ENCODE data around the gene VKORC1L1.
"Not testable (repeated sequence)": the region's sequence is repeated elsewhere in the genome, so short reads cannot be mapped to it uniquely, and the experiment has no call there.

VKORC1L1 gene

GRCh38 chr7:65889722-65890121 is 16.8 kb downstream of the VKORC1L1 start:
- not testable (repeated sequence) for H3K9me3 ChIP-seq (ENCODE audit: control insufficient read depth, low read length); H3K4me1 ChIP-seq (ENCODE audit: control insufficient read depth, insufficient read depth, low read length); H3K9ac ChIP-seq (ENCODE audit: low read length); H3K4me3 ChIP-seq (ENCODE audit: low read length); H3K36me3 ChIP-seq (ENCODE audit: control insufficient read depth, insufficient read depth, low read length); H3K27me3 ChIP-seq (ENCODE audit: control insufficient read depth, insufficient read depth, low read length)

DNA sequence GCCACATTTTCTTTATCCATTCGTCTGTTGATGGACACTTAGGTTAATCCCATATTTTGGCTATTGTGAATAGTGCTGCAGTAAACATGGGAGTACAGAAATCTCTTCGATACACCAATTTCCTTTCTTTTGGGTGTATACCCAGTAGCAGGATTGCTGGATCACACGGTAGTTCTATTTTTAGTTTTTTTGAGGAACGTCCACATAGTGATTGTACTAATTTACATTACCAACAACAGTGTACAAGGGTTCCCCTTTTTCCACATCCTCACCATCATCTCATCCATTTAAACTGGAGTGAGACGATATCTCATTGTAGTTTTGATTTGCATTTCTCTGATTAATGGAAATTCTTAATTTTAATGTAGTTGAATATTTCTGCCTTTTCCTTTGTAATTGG is 19.3 kb downstream of the VKORC1L1 start:
- no peaks in the 10 kb centered on the region for H3K4me1 ChIP-seq (ENCODE audit: control insufficient read depth, insufficient read depth, low read length)
- no peaks in the 10 kb centered on the region for H3K9me3 ChIP-seq (ENCODE audit: control insufficient read depth, low read length)
- H3K27me3 ChIP-seq (ENCODE audit: control insufficient read depth, insufficient read depth, low read length): no peaks in the 10 kb centered on the region
- no peaks in the 10 kb centered on the region for H3K36me3 ChIP-seq (ENCODE audit: control insufficient read depth, insufficient read depth, low read length)
- H3K9ac ChIP-seq (ENCODE audit: low read length): no peak overlapping the region
- no peak overlapping the region for H3K4me3 ChIP-seq (ENCODE audit: low read length)

DNA sequence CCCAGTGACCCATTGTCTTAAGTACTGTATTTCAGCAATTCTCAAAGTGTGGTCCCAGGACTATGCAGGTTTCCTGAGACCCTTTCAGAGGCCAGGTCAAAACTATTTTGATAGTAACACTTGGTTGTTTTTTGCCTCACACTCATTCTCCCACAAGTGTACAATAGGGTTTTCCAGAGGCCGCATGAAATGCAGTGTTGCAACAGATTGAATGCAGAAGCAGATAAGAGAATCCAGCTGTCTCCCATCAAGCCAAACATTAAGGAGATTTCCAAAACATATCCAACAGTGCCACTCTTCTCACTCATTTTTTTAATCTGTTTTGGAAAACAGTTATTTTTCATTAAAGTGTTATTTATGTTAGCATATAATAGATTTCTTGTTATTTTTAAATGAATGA is 20.0 kb downstream of the VKORC1L1 start:
- H3K9me3 ChIP-seq (ENCODE audit: control insufficient read depth, low read length): no peaks in the 10 kb centered on the region
- no peak overlapping the region for H3K4me3 ChIP-seq (ENCODE audit: low read length)
- no peaks in the 10 kb centered on the region for H3K27me3 ChIP-seq (ENCODE audit: control insufficient read depth, insufficient read depth, low read length)
- no peaks in the 10 kb centered on the region for H3K4me1 ChIP-seq (ENCODE audit: control insufficient read depth, insufficient read depth, low read length)
- H3K36me3 ChIP-seq (ENCODE audit: control insufficient read depth, insufficient read depth, low read length): no peaks in the 10 kb centered on the region
- no peak overlapping the region for H3K9ac ChIP-seq (ENCODE audit: low read length)

GRCh38 chr7:65896279-65896870 is 23.5 kb downstream of the VKORC1L1 start:
- Histone ChIP-seq H3K9me3 (ENCODE audit: control insufficient read depth, low read length) (no peaks in the 10 kb centered on the region), H3K4me1 (ENCODE audit: control insufficient read depth, insufficient read depth, low read length) (no peaks in the 10 kb centered on the region), H3K27me3 (ENCODE audit: control insufficient read depth, insufficient read depth, low read length) (no peaks in the 10 kb centered on the region), H3K9ac (ENCODE audit: low read length) (no peak overlapping the region), H3K36me3 (ENCODE audit: control insufficient read depth, insufficient read depth, low read length) (no peaks in the 10 kb centered on the region), H3K4me3 (ENCODE audit: low read length) (no peak overlapping the region)

GRCh38 chr7:65897289-65897688 is 24.4 kb downstream of the VKORC1L1 start:
- not testable (repeated sequence) for H3K27me3 ChIP-seq (ENCODE audit: control insufficient read depth, insufficient read depth, low read length); H3K36me3 ChIP-seq (ENCODE audit: control insufficient read depth, insufficient read depth, low read length)

GRCh38 chr7:65898677-65899447 is 26.0 kb downstream of the VKORC1L1 start:
- not testable (repeated sequence) for H3K9me3 ChIP-seq (ENCODE audit: control insufficient read depth, low read length); H3K4me3 ChIP-seq (ENCODE audit: low read length); H3K36me3 ChIP-seq (ENCODE audit: control insufficient read depth, insufficient read depth, low read length); H3K27me3 ChIP-seq (ENCODE audit: control insufficient read depth, insufficient read depth, low read length); H3K4me1 ChIP-seq (ENCODE audit: control insufficient read depth, insufficient read depth, low read length); H3K9ac ChIP-seq (ENCODE audit: low read length)

More at GRCh38 chr7:65897289-65897688, 24.4 kb downstream of the VKORC1L1 start:
- H3K9ac ChIP-seq (ENCODE audit: low read length); H3K4me3 ChIP-seq (ENCODE audit: low read length); H3K9me3 ChIP-seq (ENCODE audit: control insufficient read depth, low read length); H3K4me1 ChIP-seq (ENCODE audit: control insufficient read depth, insufficient read depth, low read length): not testable (repeated sequence)

DNA sequence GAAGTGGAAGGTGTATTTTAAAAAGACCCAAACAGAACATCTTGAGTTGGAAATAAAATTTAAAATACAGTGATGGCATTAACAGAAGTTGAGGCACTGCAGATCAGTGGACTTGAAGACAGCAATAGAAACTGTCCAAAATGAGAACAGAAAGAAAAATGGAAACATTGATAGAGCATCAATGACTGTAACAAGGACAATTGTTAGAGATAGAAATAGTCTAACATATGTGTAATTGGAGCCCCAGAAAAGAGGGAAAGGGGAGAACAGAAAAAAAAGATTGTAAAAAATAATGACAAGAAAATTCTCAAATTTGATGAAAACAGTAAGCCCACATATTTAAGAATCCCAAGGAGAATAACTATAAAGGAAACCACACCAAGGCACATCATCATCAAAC is 29.4 kb downstream of the VKORC1L1 start:
- Histone ChIP-seq H3K4me3 (ENCODE audit: low read length) (no peak overlapping the region), H3K27me3 (ENCODE audit: control insufficient read depth, insufficient read depth, low read length) (no peaks in the 10 kb centered on the region), H3K4me1 (ENCODE audit: control insufficient read depth, insufficient read depth, low read length) (peaks cover under 1% of the 10 kb centered on the region), H3K9ac (ENCODE audit: low read length) (no peak overlapping the region), H3K9me3 (ENCODE audit: control insufficient read depth, low read length) (no peaks in the 10 kb centered on the region), H3K36me3 (ENCODE audit: control insufficient read depth, insufficient read depth, low read length) (no peaks in the 10 kb centered on the region)

GRCh38 chr7:65907501-65908198 is 34.8 kb downstream of the VKORC1L1 start:
- H3K9me3 ChIP-seq (ENCODE audit: control insufficient read depth, low read length): no peaks in the 10 kb centered on the region
- peaks cover 9% of the 10 kb centered on the region for H3K4me1 ChIP-seq (ENCODE audit: control insufficient read depth, insufficient read depth, low read length)
- no peak overlapping the region for H3K4me3 ChIP-seq (ENCODE audit: low read length)
- no peaks in the 10 kb centered on the region for H3K36me3 ChIP-seq (ENCODE audit: control insufficient read depth, insufficient read depth, low read length)
- no peaks in the 10 kb centered on the region for H3K27me3 ChIP-seq (ENCODE audit: control insufficient read depth, insufficient read depth, low read length)
- no peak overlapping the region for H3K9ac ChIP-seq (ENCODE audit: low read length)

DNA sequence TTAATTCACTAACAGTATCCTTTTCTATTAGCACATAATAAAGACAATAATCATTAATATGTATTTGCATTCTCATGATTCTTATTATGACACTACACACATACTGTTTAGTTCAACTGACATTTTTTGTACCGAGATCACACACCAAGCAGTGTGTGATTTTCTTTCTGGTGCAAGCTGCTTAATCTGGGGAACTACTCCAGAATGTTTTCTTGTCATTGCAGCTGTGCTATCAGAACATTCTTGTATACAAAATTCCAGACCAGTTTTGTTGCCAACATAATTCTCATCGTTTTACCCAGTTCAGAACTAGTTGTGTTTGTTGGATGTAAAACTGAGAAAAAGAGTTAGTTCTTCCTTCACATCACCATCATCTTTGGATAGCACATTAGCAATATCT is 37.4 kb downstream of the VKORC1L1 start:
- Histone ChIP-seq H3K9ac (ENCODE audit: low read length) (no peak overlapping the region), H3K36me3 (ENCODE audit: control insufficient read depth, insufficient read depth, low read length) (no peaks in the 10 kb centered on the region), H3K27me3 (ENCODE audit: control insufficient read depth, insufficient read depth, low read length) (no peaks in the 10 kb centered on the region), H3K4me3 (ENCODE audit: low read length) (no peak overlapping the region), H3K9me3 (ENCODE audit: control insufficient read depth, low read length) (no peaks in the 10 kb centered on the region), H3K4me1 (ENCODE audit: control insufficient read depth, insufficient read depth, low read length) (peaks cover 9% of the 10 kb centered on the region)

- peaks cover 9% of the 10 kb centered on the region for H3K4me1 ChIP-seq (ENCODE audit: control insufficient read depth, insufficient read depth, low read length)
- no peaks in the 10 kb centered on the region for H3K9me3 ChIP-seq (ENCODE audit: control insufficient read depth, low read length)
- no peak overlapping the region for H3K9ac ChIP-seq (ENCODE audit: low read length)
These were observed 39.4 kb downstream of the VKORC1L1 start for GRCh38 chr7:65912237-65912636.

GRCh38 chr7:65915921-65916657 is 43.2 kb downstream of the VKORC1L1 start:
- Histone ChIP-seq H3K27me3 (ENCODE audit: control insufficient read depth, insufficient read depth, low read length) (no peaks in the 10 kb centered on the region), H3K4me3 (ENCODE audit: low read length) (no peak overlapping the region), H3K36me3 (ENCODE audit: control insufficient read depth, insufficient read depth, low read length) (no peaks in the 10 kb centered on the region), H3K4me1 (ENCODE audit: control insufficient read depth, insufficient read depth, low read length) (no peaks in the 10 kb centered on the region), H3K9ac (ENCODE audit: low read length) (no peak overlapping the region), H3K9me3 (ENCODE audit: control insufficient read depth, low read length) (no peaks in the 10 kb centered on the region)

More at GRCh38 chr7:65912237-65912636, 39.4 kb downstream of the VKORC1L1 start:
- no peaks in the 10 kb centered on the region for H3K36me3 ChIP-seq (ENCODE audit: control insufficient read depth, insufficient read depth, low read length)
- no peak overlapping the region for H3K4me3 ChIP-seq (ENCODE audit: low read length)
- H3K27me3 ChIP-seq (ENCODE audit: control insufficient read depth, insufficient read depth, low read length): no peaks in the 10 kb centered on the region

DNA sequence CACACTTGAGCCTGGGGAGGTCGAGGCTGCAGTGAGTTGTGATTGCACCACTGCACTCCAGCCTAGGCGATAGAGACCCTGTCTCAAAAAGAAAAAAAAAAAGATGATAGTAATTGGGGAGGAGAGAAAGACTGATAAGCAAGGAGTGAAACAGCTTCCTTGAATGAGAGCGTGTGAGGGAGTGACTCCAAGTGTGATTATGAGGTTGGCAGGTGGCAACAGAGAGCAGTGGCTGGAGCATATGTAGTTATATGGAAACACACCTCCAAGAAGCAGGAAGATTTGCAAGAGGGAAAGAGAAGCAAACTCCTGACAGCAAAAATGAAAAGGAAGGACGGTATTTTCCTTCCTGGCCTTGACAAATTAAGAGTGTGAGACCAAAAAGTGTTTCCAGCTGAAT is 50.4 kb downstream of the VKORC1L1 start:
- no peaks in the 10 kb centered on the region for H3K27me3 ChIP-seq (ENCODE audit: control insufficient read depth, insufficient read depth, low read length)
- H3K4me3 ChIP-seq (ENCODE audit: low read length): no peak overlapping the region
- no peaks in the 10 kb centered on the region for H3K4me1 ChIP-seq (ENCODE audit: control insufficient read depth, insufficient read depth, low read length)
- no peak overlapping the region for H3K9ac ChIP-seq (ENCODE audit: low read length)
- no peaks in the 10 kb centered on the region for H3K9me3 ChIP-seq (ENCODE audit: control insufficient read depth, low read length)
- no peaks in the 10 kb centered on the region for H3K36me3 ChIP-seq (ENCODE audit: control insufficient read depth, insufficient read depth, low read length)

Measured in mucosa of stomach (tissue), 1 donor.